OCI-LY7 (cell line): ENCODE results near the gene SH2D7.

Experiments
- CTCF ChIP-seq: fragments of 200-600 bp; sonication (generic); conservative IDR thresholded peaks from 2 replicates; pipeline ENCODE4 v1.5.1; 2014; ENCODE audit warnings: mild to moderate bottlenecking, antibody characterized with exemption, low read length, moderate library complexity, mixed read lengths
- EZH2phosphoT487 ChIP-seq: fragments of 200-600 bp; sonication (generic); IDR thresholded peaks from 2 replicates; pipeline ENCODE4 v1.6.1; 2018; ENCODE audit warnings: low read depth, borderline replicate concordance, mild to moderate bottlenecking, mixed run types, antibody characterized with exemption, low read length, moderate library complexity, mixed read lengths

- TF ChIP-seq CTCF = no peak
- TF ChIP-seq EZH2phosphoT487 = no peak
Measured at GRCh38 chr15:78139578-78139977, 47.2 kb downstream of the SH2D7 start.
